NCI-H146 treated with DMSO at 0.1 percent for 48 hours (cell line): ENCODE data around the gene RNF182.
"Not testable (repeated sequence)": the region's sequence is repeated elsewhere in the genome, so short reads cannot be mapped to it uniquely, and the experiment has no call there.

Source experiments
- DNase-seq: peaks from one replicate; lab custom pipeline; 2025; ENCODE audit not compliant: unreplicated experiment; lab: John Stamatoyannopoulos, UW

The RNF182 gene

DNA sequence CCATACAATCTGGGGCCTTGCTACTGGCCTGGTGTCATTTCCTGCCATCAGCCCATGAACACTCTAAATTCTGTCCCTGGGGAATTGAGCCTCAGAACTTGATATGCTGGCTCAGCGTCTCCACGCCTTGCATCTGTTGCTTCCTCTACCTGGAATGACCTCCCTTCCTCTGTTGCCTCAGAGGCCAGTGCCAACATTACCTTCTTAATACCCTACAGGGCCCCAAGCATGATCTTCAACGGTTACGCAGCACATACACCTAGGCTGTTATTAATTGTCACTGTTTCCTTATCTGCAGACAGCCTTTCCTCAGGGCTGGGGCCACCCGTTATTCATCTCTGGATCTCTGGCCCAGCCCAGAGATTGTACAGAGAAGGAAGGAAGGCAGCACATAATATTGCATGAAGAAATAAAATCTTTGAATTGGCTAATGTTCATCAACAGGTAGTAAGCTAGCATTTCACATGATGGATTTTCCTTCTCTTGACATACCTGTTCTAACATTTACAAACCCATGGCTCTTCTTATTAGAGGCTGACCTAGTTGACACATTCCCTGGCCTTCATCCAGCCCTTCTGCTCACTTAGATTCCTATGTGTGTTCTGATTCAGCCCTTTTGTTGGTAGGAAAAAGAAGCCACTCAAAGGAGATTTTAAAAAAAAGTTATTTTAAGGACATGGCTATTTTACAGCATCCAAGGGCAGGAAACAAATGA is 8.4 kb upstream of the RNF182 start:
- DNase-seq, result no peak

DNA sequence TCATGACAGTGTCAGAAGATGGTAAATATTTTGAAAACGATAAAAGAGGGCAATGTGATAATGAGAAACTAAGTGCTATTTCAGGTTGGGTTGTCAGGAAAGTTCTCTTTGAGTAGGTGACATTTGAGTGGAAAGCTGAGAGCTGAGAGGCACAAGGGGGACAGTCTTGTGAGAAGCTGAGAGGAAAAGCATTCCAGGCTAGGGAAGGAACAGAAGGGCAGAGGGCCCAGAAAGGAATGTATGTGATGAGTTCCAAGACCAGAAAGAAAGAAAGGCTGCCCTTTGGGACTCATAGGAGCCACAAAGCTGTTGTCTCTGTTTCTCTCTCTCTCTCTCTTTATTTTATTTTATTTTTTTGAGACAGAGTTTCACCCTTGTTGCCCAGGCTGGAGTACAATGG is 7.6 kb upstream of the RNF182 start:
- no peak for DNase-seq

DNA sequence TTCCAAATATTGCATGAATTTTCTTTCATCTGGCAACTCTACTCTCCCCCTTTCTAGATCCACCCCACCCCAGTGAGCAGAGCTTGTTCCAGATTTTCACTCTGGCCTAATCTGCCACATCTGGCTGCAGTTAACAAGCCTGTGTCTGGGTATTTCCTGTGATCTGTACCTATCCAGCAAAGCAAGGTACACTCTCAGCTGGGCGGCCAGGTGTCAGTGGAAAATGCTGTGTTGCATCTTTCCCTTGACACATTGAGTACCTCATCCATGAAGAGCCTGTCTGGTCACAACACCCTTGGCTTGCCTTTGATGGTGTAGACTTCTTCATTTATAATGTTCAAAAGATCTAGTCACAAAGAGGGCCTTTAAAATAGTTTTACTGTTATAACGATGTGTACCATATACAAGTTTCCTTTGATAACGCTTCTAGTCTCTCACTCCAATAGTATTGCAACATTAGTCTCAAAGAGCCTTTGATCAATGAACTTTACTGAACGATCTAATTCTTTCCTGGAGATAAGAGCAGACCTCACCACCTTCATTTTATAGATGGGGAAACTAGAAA is 6.0 kb upstream of the RNF182 start:
- DNase-seq, result no peak

DNA sequence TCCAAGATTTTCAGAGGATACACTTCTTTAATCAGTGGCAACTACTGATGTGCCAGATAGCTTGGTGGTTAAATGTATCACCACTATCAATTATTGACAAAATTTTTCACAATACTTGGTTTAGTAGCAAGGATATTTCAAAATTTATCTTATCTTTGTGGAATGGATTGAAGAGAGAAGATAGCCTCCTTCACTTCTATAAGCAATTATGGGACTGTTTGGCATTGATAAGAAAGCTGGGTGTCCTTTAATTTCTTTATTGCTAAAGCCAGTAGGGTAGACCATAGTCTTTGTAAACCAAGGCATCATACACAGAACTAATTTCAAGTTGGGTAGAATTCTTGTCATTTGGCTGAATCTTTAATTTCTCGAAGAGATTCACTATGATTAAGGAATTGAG is 4.9 kb upstream of the RNF182 start:
- DNase-seq, result no peak

- DNase-seq, result no peak
Observed at GRCh38 chr6:13920552-13920951, 4.2 kb upstream of the RNF182 start.

- DNase-seq, result no peak
Observed at GRCh38 chr6:13922750-13923149, 2.0 kb upstream of the RNF182 start.

DNA sequence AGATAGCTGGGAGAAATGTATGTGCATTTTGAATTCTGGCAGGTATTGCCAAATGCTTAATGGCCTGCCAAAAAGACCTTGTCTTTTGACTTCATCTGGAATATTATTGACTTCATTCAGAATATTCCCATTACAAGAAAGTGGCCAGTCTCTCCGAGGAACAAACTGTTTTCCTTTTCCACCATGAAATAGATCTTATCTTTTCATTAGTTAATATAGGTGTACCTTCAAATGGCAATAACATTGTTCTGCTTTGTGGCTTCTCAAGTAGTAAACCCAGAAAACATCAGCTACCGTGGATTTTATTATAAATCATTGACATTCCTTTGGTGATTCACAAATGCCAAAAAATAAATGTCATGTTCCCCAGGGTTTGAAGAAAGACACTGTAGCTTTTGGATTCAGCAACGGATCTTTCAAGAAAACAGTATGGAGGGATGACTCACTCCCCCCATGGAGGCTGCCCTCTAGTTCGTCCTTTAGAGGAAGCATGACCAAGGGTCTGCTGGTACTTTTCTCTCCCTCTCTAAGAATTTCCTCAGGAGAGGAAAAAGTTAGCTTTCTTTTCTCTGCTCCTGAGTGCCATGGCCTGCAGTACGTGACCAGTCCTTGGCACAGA is 1.1 kb upstream of the RNF182 start:
- DNase-seq, result no peak

- peak; percentile 85 for DNase-seq
Observed at GRCh38 chr6:13924146-13924948, 405 bp upstream of the RNF182 start.

GRCh38 chr6:13926378-13926777 is 1.6 kb downstream of the RNF182 start:
- no peak for DNase-seq

- peak; percentile 34 for DNase-seq
Observed at GRCh38 chr6:13927203-13927602, 2.5 kb downstream of the RNF182 start.

DNA sequence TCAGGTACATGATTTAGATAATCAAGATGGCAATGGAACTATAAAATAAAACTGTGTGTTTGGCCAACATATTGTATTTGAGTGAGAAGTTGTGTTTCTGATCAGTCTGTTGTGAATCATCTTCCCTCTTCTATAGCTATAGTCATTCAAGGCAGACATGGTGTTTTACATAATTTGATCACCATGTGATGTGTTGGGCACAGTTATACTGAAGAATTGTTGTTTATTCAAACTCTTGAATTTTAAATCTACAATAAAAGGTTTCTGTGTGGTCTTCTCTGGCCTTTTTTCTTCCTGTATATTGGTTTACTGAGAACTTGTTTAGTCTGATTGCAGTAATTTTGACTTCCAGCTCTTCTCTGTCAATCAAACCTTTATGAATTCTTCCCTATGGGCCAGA is 4.4 kb downstream of the RNF182 start:
- no peak for DNase-seq

DNA sequence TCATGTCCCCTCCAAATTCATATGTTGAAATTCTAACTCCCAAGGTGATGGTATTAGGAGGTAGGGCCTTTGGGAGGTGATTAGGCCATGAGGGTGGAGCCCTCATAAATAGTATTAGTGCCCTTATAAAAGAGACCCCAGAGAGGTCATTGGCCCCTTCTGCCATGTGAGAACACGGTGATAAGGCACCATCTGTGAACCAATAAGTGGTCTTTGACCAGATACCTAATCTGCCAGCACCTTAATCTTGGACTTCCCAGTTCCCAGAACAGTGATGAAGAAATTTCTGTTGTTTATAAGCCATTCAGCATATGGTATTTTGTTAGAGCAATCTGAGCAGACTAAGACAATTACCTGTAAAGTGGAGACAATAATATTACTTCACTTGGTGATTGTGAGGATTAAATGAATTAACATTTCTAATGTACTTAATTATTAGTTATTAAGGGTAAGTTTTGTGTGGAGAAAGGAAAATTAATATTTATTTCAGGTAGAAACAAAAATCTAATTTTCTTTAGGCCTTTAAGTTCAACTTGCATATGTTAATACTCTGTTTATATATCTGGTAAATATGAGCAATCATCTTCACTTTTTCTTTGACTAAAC is 7.1 kb downstream of the RNF182 start:
- DNase-seq, result no peak

GRCh38 chr6:13932785-13933184 is 8.0 kb downstream of the RNF182 start:
- DNase-seq, result no peak

DNA sequence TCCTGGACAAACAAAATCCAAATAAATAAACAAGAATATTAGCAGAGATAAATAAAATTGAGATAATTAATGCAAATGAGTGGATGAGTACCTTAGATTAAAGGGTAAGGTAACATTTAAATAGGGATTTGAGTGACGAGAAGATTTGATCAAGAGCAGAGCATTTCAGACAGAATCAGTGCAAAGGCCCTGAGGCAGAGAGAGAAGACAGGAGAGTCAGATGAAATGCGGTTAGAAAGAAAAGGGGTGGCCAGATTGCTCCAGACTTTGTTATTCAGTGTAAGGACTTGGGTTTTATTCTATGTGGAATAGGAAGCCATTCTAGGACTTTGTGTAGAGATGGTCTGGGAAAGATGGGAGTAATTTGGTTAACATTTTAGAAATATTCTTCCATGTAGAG is 10.0 kb downstream of the RNF182 start:
- no peak for DNase-seq

DNA sequence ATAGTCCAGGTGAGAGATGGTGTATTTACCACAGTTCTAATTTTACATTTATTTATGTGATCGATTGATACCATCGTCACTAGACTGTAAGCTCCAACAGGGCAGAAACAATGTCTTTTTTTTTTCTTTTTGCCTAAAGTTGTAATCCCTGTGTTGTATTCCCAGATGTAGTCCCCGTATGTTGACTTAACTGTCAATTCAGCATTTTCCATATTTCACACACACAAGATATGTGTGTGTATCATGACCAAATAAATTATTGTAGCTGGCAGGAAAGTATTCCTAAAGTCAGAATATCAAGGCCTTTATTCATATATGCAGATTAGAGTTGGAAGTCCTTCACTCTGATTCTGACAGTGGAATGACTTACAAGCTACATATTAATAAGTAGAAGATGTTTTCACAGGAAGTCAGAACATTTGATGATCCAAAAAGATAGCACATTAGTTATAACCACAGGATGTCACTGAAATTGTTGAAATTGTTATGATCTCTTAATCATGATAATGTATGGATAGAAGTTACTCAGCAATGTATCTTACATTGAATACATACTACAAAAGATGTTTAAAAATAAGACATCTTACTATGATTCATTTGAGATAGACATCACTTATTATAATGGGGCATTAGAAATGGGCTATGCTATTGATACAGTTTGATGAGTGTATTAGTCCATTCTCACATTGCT is 10.6 kb downstream of the RNF182 start:
- no peak for DNase-seq

- DNase-seq, result not testable (repeated sequence)
Observed at GRCh38 chr6:13935881-13936261, 11.1 kb downstream of the RNF182 start.

DNA sequence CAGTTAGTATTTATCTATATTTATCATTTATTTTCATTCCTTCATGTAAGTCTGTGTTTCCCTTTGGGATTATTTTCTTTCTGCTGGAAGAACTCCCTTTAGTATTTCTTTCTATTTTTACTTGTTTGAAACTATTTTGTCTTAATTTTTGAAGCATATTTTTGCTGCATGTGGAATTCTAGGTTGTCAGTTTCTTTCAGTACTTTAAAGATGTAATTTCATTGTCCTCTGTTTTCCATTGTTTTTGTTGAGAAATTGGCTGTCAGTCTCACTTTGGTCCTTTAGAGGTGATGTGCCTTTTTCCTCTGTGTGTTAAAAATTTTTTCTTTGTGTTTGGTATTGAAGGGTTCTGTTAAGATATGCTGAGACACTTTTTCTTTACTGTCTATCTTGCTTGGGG is 17.1 kb downstream of the RNF182 start:
- no peak for DNase-seq

DNA sequence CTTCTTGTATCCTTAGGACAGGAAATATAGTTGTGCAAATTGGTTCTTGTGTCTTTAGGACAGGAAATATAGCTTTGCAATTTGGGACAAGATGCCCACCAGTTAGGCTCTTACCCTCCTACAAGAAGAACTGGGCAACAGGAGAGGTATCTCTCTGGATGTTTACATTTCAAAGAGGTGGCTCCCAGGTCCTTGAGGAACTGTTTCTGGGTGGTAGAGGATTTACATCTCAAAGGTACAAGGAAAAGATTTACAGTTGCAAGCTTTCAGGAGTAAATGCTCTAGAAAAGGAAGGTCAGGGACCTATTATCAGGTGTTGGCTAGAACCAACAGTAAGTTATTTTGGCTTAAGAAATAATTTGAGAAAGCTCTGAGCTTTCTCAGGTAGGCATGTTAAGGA is 19.2 kb downstream of the RNF182 start:
- no peak for DNase-seq

GRCh38 chr6:13946506-13946905 is 21.8 kb downstream of the RNF182 start:
- no peak for DNase-seq

DNA sequence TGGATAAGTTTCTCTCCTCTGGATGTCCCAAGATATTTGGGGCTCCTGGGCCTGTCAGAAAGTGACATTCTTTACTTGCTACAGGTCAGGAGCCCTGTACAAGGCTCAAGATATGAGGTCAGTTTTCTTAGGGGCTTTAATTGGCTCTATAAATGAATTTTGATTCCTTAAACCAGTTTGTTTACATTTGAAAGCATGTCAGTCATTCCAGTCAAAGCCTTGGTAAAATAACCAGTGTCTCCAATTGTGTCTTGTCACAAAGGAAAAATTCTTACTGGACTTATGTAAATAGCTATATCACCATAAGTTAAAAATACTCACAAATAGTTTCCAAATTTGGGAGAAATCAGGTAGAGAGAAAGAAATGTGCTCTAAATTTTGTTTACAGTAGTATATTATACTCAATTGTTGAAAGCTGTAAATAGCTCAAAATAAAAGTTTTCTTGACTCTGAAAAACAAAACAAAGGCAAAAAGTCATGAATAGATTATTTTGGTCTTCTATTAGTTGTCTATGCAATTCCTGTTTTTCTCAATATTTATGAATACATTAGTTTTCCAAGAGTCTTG is 22.9 kb downstream of the RNF182 start:
- DNase-seq, result no peak

DNA sequence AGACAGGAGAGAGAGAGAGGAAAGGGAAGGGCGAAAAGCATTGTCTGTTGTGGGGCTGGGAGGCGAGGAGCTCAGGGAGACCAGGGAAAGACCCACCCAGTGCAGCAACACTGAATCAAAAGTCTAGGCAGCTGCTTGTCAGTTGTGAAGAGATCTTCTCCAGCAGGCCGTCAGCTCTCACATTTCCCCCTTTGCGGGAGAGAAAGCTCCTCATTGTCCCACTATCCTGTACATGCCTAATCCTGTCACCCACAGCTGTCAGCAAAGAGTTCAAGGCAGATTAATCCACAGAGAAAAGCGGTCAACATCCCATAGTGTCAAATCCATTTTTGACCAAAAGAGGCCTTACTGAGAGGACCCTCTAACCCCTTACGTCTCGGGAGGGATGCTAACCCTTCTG is 27.3 kb downstream of the RNF182 start:
- DNase-seq, result no peak
